Head of caudate nucleus (tissue), 42 donors: ENCODE results near the gene IL34.
A peak's percentile ranks its signal among the peaks of the same experiment; 100 is the strongest.
"Not testable (repeated sequence)": the region's sequence is repeated elsewhere in the genome, so short reads cannot be mapped to it uniquely, and the experiment has no call there.

Source experiments
- DNase-seq, 42 donors: peaks; one replicate each; pipeline versions ENCODE4 v3.0.0 to v3.0.0-alpha.2; 2020 to 2021; ENCODE audit warnings: mixed read lengths in 7 of 42
- intact Hi-C: fragments of 100-400 bp; cut with DNase I; formaldehyde crosslinking; loops from one replicate; pipeline ENCODE4 v1.15.0; 2022

The IL34 gene

GRCh38 chr16:70627696-70628095 is 18.7 kb upstream of the IL34 start:
- intact Hi-C loops, result no loop called here
- no peak for DNase-seq

DNA sequence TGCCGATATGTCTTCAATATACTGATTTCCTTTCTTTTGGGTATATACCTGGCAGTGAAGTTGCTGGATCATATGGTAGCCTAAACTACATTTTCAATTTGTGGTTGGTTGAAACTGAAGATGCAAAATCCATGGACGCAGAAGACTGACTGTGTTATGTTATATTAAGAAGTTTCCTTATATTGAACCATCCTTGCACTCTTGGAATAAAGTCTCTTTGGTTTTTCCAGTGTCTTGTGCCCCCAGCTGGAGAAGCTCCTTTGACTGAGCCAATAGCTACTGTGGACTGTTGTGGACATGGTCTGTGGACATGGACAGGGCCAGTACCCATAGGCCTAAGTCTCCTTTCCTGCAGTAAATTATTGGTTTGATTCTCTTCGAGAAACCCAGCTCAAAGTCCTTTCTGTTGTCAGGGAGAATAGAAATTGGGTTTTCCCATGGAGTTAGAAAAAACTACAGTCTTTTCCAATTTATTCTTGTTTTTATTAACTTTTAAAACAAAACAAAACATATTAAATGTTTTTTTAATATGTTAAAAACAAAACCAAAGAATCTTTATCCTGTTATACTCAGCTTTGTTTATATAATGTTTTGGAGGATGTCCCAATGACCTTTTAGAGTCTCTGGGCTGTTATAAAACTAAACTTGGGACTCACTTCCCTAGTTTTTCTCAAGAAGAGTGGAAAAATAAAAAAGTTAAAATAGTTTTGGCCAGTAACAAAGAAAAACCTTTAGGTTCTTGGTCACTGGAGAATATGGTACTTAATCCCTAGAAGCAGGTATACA is 15.2 kb upstream of the IL34 start:
- intact Hi-C loops, result no loop called here
- no peak for DNase-seq

DNA sequence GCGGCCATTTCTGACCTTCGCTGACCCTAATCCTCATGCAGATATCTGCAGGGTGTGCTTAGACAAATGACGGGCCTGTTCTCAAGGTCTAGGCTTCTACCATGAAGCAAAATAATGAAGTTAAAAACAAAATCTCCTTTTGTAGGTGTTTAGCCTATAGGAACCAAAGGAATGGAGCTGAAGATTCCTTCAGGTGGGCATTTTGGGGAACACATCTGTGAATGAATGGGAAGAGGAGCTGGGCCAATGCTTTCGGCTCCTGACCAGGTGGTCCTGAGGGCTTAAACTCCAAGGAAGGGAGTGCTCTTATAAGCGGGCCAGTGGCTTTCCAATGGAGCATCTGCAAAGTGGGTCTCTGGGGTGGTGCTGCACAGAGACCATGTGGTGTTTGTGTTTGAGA is 14.1 kb upstream of the IL34 start:
- intact Hi-C loops, result no loop called here
- no peak for DNase-seq

- intact Hi-C loops, DNase-seq: not testable (repeated sequence)
Observed at GRCh38 chr16:70633617-70634016, 12.7 kb upstream of the IL34 start.

DNA sequence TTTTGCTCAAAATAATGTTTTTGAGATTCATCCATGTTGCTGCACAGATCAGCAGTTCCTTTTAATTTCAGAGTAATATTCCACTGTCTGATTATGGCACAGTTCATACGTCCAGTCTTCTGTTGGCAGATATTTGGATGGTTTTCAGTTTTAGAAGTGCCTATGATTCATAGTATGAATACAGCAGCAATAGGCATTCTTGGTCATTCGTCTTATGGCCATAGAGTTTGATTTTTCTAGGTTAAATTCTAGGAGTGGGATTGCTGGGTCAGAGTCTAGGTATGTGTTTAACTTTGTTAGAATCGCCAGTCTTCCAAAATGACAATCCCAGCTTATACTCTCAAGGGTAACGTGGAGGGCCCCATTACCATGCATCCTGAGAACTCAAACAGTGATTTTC is 11.5 kb upstream of the IL34 start:
- intact Hi-C loops, result no loop called here
- DNase-seq, result no peak

DNA sequence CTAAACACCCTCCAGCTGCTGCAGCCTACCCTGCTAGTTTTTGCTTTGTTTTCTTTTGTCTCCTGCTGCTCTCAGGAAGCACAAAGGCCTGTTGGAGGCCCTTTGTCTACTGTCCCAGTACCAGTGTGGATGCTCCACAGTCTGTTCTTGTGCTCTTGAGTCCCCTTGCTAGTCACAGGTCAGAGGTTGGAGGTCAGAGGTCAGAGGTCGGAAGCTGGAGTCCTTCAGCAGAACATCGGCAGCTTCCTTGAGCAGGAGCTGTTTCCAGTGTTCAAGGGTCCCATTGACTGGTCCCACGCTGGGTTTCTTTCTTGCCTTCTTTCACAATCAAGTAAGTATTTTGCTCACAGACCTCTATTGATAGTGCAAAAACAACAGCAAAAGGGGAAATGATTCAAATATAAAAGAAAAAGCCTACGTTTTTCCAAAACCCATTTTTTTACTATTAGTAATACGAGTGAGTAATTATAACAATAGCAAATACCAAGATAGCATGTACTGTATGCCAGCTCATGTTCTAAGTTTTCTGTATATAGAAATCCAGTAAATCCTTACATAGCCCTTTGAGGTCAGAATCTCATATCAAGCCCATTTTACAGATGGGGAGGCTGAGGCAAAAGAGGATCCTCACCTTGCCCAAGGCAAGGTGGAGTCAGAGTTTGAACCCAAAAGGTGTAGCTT is 10.9 kb upstream of the IL34 start:
- DNase-seq, result no peak
- intact Hi-C loops, result no loop called here

- DNase-seq, result peak in 3 of 42 donors; percentile 22 to 54 (median 31)
- intact Hi-C loops, result no loop called here
Observed at GRCh38 chr16:70638814-70639792, 7.3 kb upstream of the IL34 start.

- intact Hi-C loops, result no loop called here
- no peak for DNase-seq
Observed at GRCh38 chr16:70642633-70643032, 3.7 kb upstream of the IL34 start.

GRCh38 chr16:70643264-70643663 is 3.1 kb upstream of the IL34 start:
- intact Hi-C loops, DNase-seq: not testable (repeated sequence)

GRCh38 chr16:70644763-70645597 is 1.4 kb upstream of the IL34 start:
- intact Hi-C loops, result no loop called here
- DNase-seq, result no peak

DNA sequence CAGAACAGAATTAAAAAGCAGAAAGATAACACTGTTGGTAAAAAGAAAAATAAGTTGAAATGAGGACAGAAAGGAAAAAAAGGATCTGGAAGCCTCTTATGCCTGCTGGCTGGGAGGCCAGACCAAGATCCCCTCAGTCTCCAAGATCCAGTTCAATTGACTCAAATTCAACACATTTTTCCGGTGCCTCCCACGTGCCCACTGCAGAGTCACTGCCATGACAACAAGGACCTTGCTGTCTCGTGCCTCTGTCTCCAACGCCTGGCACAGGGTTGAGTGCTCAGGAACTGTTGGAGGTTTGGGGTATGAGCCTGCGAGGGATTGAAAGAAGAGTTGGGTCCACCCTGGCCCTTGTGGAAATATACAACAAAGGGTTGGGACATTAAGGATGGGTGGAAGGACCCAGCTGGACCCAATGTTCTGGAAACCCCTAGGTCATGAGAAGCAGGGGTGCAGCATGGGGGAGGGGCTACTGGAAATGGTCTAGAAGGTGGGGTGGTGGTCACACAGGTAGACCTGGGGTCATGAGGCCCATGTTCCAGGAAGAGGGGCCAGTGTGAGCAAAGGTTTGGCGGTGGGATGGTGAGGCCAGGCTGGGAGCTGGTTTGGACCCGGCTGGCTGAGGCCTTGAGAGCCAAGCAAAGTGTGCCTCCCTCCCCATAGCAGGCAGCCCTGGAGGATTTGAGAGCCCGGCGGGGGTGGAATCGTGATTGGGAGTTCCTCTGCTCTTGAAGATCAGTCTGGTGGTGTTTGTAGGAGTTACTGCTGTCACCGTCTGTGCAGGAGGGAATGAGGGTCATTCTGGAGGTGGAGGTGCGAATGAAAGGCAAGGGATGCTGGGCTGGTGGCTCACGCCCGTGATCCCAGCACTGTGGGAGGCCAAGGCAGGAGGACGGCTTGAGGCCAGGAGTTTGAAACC is 1.3 kb downstream of the IL34 start:
- peak in 36 of 42 donors; percentile 29 to 85 (median 62) for DNase-seq

DNA sequence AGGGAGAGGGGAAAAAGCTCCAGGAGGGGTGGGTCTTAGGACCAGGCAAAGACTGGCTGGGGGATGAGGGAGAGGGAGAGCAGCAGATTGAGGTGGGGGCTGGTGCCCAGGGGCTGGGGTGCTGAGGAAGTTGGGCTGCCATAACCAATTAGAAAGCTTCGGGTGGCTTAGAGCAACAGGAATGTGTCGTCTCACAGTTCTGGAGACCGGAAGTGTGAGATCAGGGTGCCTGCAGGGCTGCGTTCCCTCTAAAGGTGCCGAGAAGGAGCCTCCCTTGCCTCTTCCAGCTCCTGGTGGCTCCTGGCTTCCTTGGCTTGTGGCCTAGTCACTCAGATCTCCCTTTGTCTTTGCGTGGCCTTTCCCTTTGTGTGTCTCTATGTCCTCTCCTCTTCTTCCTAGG is 2.2 kb downstream of the IL34 start:
- intact Hi-C loops, result no loop called here
- no peak for DNase-seq

More for the DNA sequence above, 1.3 kb downstream of the IL34 start:
- intact Hi-C loops, result no loop called here

DNA sequence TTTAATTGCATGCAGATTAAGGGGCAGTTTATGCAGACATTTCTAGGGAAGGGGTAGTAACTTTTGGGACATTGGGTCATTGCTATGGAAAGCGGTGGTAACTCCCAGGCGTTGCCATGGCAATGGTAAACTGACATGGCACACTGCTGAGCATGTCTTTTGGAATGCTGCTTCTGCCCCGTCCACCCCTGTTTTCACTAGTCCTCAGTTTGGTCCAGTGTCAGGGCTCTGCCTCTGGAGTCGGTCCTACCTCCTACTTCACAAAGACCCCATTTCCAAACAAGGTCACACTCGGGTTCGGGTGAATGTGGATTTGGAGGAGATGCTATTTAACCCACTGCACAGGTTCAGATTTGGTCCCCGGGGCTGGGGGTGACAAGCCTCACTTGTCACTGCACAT is 2.9 kb downstream of the IL34 start:
- intact Hi-C loops, result no loop called here
- DNase-seq, result no peak

GRCh38 chr16:70650216-70650615 is 3.9 kb downstream of the IL34 start:
- intact Hi-C loops, result loop anchor here (5.0 to 10.0 kb wide), 3 partner anchors 128 to 283 kb away; partner anchors contain the start of genes COG4 and SF3B3
- DNase-seq, result peak in 2 of 42 donors; percentile 15 to 22

DNA sequence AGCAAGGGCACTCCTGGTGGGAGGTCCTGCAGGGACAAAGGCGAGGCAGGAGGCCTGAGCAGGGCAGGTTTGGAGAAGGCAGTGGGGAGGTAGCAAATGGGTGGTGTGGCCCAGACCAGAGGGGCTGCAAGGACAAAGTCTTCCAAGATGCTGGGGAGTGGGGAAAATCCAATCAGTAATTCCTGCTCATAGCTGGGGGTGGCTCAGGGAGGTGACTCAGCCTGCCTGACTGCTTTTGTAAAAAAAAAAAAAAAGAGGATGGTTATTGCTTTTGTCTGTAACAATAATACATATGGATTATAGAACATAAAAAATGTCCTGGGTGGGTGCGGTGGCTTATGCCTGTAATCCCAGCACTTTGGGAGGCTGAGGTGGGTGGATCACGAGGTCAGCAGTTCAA is 5.2 kb downstream of the IL34 start:
- peak in 7 of 42 donors; percentile 32 to 61 (median 50) for DNase-seq
- intact Hi-C loops, result loop anchor here (5.0 to 10.0 kb wide), 3 partner anchors 129 to 284 kb away; partner anchors contain the start of genes COG4 and SF3B3

DNA sequence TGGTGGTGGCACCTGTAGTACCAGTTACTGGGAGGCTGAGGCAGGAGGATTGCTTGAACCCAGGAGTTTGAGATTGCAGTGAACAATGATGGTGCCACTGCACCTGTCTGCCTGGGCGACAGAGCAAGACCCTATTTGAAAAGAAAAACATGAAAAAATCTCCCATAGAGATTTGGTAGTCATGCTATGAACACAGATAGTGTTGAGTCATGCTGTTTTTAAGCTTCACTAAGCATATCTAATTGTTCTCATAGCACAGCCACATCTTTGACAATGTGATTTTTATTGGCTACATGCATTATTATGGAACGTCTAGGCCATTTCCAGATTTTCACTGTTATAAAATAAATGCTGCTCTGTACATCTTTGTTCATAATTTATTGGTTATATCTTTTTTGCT is 6.0 kb downstream of the IL34 start:
- intact Hi-C loops, result loop anchor here (5.0 to 10.0 kb wide), 3 partner anchors 130 to 285 kb away; partner anchors contain the start of genes COG4 and SF3B3
- DNase-seq, result no peak

- intact Hi-C loops, result loop anchor here (5.0 to 10.0 kb wide), 3 partner anchors 131 to 286 kb away; partner anchors contain the start of genes COG4 and SF3B3
- peak in 2 of 42 donors; percentile 23 to 32 for DNase-seq
Observed at GRCh38 chr16:70653406-70653805, 7.0 kb downstream of the IL34 start.
